KMS-11 (cell line): ENCODE results near the gene LRP4.

Experiments
- H2AFZ ChIP-seq: fragments of 200-600 bp; sonication (generic); 2 replicates; pipeline ENCODE4 v1.6.1; 2016; ENCODE audit warnings: antibody characterized with exemption, mixed run types, low read depth
- H3K27ac ChIP-seq: fragments of 200-600 bp; sonication (generic); 2 replicates; pipeline ENCODE4 v1.6.1; 2016; ENCODE audit warnings: mild to moderate bottlenecking, mixed run types
- H3K27me3 ChIP-seq: fragments of 200-600 bp; sonication (generic); 2 replicates; pipeline ENCODE4 v1.6.1; 2017; ENCODE audit warnings: mild to moderate bottlenecking, low read depth, mixed run types, moderate library complexity; ENCODE audit not compliant: insufficient read depth
- H3K36me3 ChIP-seq: fragments of 200-600 bp; sonication (generic); 2 replicates; pipeline ENCODE4 v1.6.1; 2017; ENCODE audit warnings: mild to moderate bottlenecking, mixed run types; ENCODE audit not compliant: insufficient read depth
- H3K4me1 ChIP-seq: fragments of 200-600 bp; sonication (generic); 2 replicates; pipeline ENCODE4 v1.6.1; 2016; ENCODE audit warnings: mild to moderate bottlenecking, low read depth, mixed run types; ENCODE audit not compliant: poor library complexity, severe bottlenecking
- H3K4me2 ChIP-seq: fragments of 200-600 bp; sonication (generic); 2 replicates; pipeline ENCODE4 v1.7.0; 2016; ENCODE audit warnings: mild to moderate bottlenecking, mixed run types
- H3K4me3 ChIP-seq: fragments of 200-600 bp; sonication (generic); IDR thresholded peaks from 2 replicates; pipeline ENCODE4 v1.6.1; 2017; ENCODE audit warnings: low read depth, low read length, mixed read lengths; ENCODE audit not compliant: insufficient read depth
- H3K79me2 ChIP-seq: fragments of 200-600 bp; sonication (generic); 2 replicates; pipeline ENCODE4 v1.6.1; 2016; ENCODE audit warnings: low read depth, mixed run types; ENCODE audit not compliant: insufficient read depth
- H3K9ac ChIP-seq: fragments of 200-600 bp; sonication (generic); 2 replicates; pipeline ENCODE4 v1.6.1; 2016; ENCODE audit warnings: mild to moderate bottlenecking, mixed run types
- H4K20me1 ChIP-seq: fragments of 200-600 bp; sonication (generic); 2 replicates; pipeline ENCODE4 v1.6.1; 2016; ENCODE audit warnings: mild to moderate bottlenecking, mixed run types; ENCODE audit not compliant: insufficient read depth
- CTCF ChIP-seq: fragments of 200-600 bp; sonication (generic); conservative IDR thresholded peaks from 2 replicates; pipeline ENCODE4 v1.6.1; 2017; ENCODE audit warnings: low read depth, mild to moderate bottlenecking, antibody characterized with exemption, low read length, moderate library complexity, mixed read lengths

The LRP4 gene

DNA sequence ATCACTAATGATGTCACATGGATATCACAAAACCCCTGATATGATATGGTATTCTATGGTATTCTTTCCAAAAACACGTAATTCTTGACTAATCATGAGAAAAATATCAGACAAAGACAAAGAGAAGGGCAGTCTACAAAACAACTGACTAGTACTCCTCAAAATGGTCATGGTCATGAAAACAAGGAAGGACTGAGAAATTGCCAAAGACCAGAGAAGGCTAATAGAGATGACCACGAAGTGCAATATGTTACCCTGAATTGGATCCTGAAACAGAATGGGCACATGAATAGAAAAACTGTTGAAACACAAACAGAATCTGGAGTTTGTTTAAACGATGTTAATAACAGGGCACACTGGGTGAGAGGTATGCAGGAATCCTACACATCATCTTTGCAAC is 82.5 kb downstream of the LRP4 start:
- Histone ChIP-seq H3K36me3 (no peaks in the 10 kb centered on the region; the same call in 1 of the 2 replicates), H2AFZ (no peak overlapping the region), H3K9ac (no peak overlapping the region), H4K20me1 (peaks cover 9% of the 10 kb centered on the region), H3K27ac (no peak overlapping the region), H3K27me3 (no peaks in the 10 kb centered on the region), H3K79me2 (peaks cover 90% of the 10 kb centered on the region), H3K4me3 (no peak overlapping the region), H3K4me1 (no peaks in the 10 kb centered on the region), H3K4me2 (no peak overlapping the region)
- no peak for TF ChIP-seq CTCF

DNA sequence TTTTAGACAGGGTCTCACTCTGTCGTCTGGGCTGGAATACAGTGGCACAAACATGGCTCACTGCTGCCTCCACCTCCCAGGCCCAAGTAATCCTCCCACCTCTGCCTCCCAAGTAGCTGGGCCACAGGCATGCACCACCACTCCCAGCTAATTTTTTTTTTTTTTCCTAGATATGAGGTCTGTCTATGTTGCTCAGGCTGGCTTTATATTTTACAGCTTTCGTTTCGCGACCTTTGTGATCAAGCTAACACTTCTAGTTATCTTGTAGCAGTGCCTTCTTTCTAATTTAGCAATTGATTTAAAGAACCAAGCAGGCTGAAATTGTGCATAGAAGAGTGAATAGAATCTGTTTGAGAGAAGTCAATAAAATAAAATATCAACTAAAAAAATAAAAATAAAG is 83.5 kb downstream of the LRP4 start:
- no peak overlapping the region for H3K4me3 ChIP-seq
- H3K36me3 ChIP-seq: no peaks in the 10 kb centered on the region
- H3K9ac ChIP-seq: no peak overlapping the region
- H3K27ac ChIP-seq: no peak overlapping the region
- H3K27me3 ChIP-seq: no peaks in the 10 kb centered on the region
- H2AFZ ChIP-seq: no peak overlapping the region
- H3K4me2 ChIP-seq: no peak overlapping the region
- no peak for TF ChIP-seq CTCF
- peaks cover 85% of the 10 kb centered on the region for H3K79me2 ChIP-seq
- peaks cover 9% of the 10 kb centered on the region for H4K20me1 ChIP-seq
- no peaks in the 10 kb centered on the region for H3K4me1 ChIP-seq

DNA sequence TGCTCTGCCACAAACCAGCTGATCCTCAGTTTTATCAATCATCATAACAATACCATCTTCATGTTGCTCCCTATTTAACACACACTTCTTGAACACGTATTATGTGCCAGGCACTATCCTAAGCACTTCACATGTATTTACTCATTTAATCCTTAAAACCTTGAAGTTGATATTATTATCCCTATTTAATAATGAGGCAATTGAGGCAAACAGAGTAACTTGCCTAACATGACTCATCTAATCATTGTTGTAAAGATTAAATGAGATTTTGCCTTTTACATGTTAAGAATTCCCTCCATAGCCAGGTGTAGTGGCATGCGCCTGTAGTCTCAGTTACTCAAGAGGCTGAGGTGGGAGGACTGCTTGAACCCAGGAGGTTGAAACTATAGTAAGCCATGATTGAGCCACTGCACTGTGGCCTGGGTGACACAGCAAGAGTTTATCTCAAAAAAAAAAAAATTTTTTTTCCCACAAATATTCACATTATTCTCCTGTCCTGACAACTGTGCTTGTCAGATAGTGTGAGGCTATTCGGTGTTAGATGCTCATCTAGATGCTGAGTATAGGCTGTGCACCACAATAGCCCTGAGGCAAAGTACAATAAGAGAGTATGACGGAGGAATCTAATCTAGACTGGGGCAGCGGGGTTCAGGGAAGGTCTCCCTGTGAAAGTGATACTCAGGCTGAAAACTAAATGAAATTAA is 85.7 kb downstream of the LRP4 start:
- Histone ChIP-seq H2AFZ (no peak overlapping the region), H3K4me2 (no peak overlapping the region), H4K20me1 (peaks cover 13% of the 10 kb centered on the region), H3K27ac (no peak overlapping the region), H3K79me2 (peaks cover 77% of the 10 kb centered on the region), H3K9ac (no peak overlapping the region), H3K4me1 (peaks cover 5% of the 10 kb centered on the region), H3K36me3 (no peaks in the 10 kb centered on the region), H3K27me3 (no peaks in the 10 kb centered on the region), H3K4me3 (no peak overlapping the region)
- no peak for TF ChIP-seq CTCF

DNA sequence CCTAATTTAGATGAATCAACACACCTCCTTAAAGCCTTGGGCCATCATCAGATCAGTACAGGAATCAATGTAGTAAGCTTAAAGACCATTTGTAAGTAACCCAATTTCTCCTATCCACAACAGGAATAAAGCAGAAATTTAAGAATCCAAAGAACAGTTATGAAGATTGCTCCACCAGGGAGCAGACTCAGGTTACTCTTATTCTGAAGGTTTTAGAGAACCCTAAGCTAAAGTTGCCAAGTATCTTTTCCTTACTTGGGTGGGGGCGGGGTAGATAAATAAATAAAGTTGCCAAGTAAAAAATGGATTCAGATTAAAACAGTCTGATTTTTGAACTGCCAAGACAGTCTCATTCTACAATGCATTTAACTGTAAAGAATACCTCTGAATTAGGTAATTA is 90.4 kb downstream of the LRP4 start:
- Histone ChIP-seq H3K36me3 (0 out of 2 replicates have a peak, but pooled peaks cover 4% of the 10 kb centered on the region), H3K9ac (no peak overlapping the region), H3K4me2 (no peak overlapping the region), H3K4me3 (no peak overlapping the region), H3K27ac (no peak overlapping the region), H3K27me3 (no peaks in the 10 kb centered on the region), H2AFZ (no peak overlapping the region), H3K4me1 (peaks cover 5% of the 10 kb centered on the region), H3K79me2 (peaks cover 79% of the 10 kb centered on the region; the same call in 1 of the 2 replicates), H4K20me1 (peaks cover 11% of the 10 kb centered on the region; the same call in 1 of the 2 replicates)
- TF ChIP-seq CTCF: no peak
